GM21367 (cell line): Measurements from ENCODE around the gene CDCP2.
"Not testable (repeated sequence)": the region's sequence is repeated elsewhere in the genome, so short reads cannot be mapped to it uniquely, and the experiment has no call there.

Experiments
- ATAC-seq: cut with Tn5 transposase; IDR thresholded peaks from one replicate; pipeline ENCODE4 v1.9.1; 2021; ENCODE audit not compliant: unreplicated experiment

Gene CDCP2

DNA sequence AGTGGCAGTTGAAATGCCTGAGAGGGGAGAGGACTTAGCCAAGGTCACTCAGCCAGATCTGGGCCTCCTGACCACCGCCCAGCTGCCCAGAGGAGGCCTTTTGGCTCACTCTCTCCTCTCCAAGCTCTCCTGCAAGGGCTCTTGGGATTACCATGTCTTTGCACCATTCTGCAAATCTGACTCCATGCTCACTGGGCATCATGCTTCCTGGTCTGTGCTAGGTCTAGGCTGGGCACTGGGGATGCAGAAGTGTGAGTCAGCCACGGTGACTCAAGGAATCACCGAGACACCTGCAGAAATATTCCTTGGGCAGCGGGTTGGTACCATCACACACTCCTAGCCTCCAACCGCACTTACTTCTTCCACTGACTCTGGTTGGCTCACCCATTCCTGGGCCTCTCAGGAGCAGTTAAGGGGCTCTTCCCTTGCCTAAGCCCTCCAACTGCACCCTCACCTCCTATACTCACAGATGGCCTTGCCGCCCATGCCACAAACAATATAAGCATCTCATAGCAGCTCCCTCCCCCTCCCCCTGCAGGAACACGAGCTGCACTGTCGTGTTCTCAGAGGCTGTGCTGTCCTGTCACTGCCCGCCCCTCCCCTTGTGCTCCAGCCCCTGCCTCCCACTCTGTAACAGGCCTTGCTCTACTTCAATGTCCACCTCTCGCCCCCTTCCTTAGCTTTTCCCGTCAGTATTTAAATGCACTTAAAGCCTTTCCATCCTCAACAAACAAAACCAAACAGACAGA lies 34.8 kb downstream of the CDCP2 start:
- no peak for ATAC-seq

DNA sequence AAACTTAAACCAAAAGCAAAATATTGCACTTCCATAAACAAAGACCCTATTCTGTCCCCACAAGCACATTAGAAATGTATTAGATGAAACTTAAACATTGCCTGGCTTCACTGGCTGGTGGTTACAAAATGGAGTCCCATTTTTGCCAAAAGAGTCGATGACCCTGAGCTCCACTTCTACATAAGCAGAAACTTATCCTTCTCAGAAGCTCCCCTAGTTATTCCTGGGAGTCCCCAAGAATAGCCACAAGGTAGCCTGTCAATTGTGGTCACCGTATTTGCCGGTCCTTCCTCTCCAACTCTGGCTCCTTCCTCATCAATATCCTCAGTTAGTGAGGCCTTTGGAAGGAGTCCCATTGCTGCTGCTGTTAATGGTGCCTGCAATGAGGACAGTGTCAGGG lies 37.3 kb downstream of the CDCP2 start:
- no peak for ATAC-seq

DNA sequence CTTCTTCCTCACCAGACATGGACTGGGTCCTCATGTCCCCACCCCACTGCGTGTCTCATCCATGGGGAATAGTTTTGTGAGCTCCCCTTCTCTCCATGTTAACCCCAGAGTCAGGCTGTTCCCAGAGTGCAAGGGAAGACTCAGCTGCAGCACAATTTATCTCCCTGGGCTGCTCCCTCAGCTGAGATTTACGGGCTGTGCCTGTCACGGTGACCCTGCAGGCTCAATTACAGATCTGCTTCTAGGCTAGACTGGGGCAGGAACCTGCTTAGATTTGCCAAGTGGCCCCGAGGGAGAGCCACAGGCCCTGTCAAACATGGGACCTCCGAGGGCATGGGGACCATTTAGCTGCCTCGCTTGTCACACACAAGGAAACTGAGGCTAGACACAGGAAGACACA lies 37.8 kb downstream of the CDCP2 start:
- ATAC-seq: no peak

DNA sequence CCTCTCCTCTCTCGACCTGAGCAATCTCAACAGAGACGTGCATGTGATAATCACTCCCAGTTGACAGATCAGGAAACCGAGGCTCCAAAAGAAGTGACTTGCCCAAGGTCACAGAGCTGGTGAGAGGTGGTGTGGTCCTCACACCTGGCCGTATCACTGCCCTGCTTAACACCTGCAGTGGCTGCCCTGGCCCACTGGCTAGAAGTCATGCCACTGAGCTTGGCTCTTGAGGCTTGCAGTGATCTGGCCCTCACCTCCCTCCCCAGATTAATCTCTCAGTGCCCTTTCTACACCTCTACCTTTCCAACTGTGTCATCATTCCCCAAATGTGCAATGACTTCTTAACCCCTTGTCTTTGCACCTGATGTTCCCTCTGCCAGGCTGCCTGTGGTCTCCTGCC lies 38.8 kb downstream of the CDCP2 start:
- ATAC-seq: no peak

DNA sequence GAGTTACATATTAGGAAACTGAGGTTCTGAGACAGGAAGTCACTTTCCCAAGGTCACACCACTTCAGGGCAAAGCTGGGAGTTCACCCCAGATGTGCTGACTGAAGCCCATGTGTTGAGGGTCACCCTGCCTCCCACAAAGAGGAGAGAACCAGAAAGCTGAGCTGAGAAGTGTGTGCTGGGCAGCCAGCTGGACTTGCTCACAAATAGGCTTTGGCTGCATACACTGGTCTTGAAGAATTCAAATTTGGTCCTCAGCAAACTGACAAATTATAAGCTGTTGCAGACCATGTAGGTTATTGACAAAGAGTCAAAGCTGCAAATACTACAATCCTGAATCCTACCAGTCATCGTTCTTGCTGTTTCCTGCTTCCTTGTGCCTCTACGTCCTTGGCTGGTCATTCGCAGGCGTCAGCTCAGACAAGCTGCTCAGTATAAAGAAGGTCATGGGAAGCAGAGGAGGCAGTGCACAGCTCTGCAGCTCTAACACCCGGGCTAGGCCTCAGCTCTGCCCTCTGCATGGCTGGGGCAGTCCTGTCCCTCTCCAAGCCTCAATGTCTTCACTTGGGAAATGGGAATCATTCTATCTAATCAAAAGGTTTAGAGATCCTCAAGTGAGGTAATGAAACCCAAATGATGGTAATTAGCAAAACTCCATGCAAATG lies 40.0 kb downstream of the CDCP2 start:
- ATAC-seq: no peak

DNA sequence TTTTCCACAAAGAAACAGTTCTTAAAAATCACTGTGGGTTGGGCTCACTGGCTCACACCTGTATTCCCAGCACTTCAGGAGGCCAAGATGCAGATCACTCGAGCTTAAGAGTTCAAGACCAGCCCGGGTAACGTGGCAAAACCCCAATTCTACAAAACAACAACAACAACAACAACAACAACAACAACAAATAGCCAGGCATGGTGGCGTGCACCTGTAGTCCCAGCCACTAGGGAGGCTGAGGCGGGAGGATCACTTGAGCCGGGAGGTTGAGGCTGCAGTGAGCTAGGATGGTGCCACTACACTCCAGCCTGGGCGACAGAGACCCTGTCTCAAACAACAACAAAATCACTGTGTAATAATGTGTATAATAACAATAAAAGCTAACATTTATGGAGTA lies 40.8 kb downstream of the CDCP2 start:
- no peak for ATAC-seq

DNA sequence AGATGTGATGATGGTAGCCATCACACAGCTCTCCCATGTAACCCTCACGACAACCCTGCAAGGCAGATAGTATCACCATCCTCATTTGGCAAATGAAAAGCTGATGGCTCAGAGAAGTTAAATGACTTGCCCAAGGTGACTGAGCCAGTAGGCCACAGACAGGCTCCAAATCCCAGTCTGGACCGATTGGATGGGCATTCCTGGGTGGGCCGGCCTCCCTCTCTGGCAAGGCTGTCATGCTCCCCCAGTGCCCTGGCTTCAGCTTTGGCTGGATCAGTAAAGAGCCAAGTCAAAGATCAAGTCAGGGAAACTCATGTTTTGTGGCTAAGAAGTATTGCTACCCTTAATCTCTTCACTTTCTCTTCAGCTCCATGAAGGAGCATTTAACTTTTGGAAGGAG lies 41.2 kb downstream of the CDCP2 start:
- ATAC-seq: no peak

DNA sequence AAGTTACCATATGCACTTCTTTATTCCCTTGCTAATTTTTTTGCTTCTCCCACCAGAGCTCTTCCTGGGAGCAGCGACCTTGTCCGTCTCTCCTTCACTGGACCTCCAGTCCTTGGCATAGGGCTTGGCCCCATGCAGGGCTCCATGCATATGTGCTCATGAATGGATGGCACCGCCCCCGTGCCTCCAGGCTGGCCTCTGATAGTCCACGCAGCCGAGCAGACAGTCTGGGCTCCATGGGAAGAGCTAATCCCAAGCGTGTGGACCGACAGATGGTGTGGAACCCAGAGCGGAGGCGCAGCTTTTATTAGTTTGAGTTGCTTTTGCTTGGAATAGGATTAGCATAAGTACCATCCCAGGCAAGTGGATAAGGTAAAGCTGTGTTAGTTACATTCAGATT lies 41.8 kb downstream of the CDCP2 start:
- no peak for ATAC-seq

DNA sequence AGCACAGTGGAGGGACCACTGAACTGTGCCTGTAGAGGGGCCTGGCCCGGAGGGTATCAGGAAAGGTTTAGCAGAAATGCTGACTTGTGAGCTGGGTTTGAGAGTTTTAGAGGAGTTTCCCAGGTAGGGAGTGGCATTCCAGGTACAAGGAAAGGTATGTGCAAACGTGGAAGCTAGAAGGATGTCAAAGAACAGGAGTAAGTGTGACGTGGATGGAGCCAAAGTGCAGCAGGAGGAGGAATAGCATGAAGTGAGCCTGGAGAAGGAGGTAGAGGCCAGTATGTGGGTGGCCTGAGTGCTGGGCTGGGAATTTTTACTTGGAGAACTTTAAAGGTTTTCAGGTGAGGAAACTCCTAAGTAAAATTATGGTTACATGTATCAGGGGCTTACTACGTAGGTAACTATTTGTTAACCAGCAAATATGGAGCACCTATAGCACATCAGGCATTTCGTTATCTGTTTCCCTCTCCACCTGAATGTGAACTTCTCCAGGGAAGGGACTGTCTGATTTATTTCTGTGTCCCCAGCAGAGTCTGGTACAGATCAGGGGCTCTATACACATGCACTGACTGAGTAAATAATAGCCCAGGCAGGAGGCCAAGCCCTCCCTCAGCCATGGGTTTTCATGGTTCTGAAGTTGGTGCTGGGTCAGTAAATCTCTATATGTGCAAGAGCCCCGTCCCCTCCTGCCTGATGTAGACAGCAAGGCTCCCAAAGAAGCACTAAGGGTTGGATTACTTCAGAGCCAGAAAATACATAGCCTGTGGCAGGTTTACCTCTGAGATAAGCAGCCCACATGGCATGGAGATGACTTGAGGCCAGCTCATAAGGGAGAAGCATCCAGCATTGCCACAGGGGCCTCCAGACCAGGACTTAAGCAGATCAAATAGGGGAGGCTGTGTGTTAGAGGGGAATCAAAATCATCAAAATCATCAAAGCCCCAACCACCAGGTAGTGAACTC lies 43.4 kb downstream of the CDCP2 start:
- no peak for ATAC-seq

DNA sequence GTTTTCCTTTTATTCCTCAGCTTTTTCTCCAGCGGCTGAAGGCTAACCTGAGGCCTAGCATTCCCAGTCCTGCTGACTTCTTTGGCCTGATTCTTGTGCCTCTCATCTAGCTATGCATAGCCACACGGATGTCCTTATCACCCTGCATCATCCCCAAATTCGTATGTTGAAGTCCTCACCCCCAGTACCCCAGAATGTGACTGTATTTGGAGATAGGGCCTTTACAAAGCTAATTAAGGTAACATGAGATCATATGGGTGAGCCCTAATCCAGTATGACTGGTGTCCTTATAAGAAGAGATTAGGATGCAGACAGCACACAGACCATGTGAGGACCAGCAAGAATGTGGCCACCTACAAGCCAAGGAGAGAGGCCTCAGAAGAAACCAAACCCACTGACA lies 44.6 kb downstream of the CDCP2 start:
- ATAC-seq: no peak

DNA sequence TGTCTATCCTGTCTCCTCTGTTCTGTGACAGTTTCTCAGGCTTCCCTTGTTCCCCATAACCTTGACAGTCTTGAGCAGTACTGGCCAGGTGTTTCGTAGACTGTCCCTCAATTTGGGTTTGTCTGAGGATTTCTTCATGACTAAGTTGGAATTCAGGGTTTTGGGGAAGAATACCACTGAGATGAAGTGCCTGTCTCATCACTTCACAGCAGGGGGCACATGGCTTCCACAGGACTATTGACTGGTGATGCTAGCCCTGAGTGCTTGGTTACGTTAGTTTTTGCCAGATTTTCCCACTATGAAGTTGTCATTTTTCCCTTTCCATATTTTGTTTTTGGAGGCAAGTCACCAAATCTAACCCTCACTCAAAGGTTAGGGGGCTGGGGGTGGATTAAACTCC lies 45.7 kb downstream of the CDCP2 start:
- ATAC-seq: no peak

DNA sequence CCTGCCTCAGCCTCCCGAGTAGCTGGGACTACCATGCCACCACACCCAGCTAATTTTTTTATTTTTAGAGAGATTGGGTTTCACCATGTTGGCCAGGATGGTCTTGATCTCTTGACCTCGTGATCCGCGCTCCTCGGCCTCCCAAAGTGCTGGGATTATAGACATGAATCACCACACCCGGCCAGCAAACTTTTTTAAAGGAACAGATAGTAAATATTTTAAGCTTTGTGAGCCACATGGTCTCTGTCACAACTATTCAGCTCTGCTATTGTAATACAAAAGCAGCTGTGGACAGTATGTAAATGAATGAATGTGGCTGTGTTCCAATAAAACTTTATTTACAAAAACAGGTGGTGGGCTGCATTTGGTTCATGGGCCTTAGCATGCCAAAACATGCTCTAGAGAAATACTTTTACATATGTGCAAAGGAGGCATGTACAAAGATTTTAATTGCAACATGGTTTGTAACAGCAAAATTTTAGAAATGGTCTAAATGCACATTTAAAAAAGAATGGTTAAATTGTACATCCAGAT lies 47.0 kb downstream of the CDCP2 start:
- ATAC-seq: no peak

DNA sequence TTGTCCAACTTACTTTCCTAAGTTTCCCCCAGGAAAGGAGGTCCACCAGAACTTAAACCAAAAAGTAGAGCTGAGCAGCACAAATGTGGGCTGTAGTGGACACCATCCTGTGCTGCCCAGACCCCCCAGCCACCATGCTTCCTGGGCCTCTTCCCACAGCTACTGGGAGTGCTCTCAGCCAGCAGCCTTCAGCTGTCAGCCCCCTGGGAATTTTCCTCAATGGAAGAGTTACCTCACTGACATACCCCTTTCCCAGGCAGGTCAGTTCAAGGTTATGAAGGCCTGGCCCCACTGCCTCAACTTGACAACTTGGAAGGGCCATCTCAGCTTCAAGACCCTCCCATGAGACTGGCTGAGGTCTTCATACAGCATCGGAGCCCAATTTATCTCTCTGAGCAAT lies 47.7 kb downstream of the CDCP2 start:
- ATAC-seq: no peak

DNA sequence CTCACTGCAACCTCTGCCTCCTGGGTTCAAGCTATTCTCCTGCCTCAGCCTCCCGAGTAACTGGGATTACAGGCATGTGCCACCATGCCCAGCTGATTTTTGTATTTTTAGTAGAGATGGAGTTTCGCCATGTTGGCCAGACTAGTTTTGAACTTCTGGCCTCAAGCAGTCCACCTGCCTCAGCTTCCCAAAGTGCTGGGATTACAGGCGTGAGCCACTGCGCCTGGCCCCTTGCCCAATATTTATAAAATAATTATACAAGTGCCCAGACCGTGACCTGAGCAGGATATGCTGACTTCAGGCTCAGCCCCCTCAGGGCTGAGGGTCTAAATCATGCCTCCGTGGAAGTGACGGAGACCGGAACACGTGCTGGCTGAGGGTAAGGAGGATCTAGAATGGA lies 48.2 kb downstream of the CDCP2 start:
- ATAC-seq: not testable (repeated sequence)

DNA sequence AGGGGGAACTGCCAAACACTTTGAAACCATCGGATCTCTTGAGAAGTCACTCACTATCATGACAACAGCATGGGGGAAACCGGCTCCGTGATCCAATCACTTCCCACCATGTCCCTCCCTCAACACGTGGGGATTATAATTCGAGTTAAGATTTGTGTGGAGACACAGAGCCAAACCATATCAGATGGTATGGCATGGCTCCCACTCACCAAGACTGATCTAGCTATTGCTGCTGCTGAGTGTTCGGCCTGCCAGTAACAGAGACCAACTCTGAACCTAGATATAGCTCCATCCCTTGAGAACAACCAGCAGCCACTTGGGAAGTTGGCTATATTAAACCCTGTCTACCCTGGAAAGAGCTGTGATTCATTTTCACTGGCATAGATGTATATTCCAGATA lies 49.4 kb downstream of the CDCP2 start:
- no peak for ATAC-seq

DNA sequence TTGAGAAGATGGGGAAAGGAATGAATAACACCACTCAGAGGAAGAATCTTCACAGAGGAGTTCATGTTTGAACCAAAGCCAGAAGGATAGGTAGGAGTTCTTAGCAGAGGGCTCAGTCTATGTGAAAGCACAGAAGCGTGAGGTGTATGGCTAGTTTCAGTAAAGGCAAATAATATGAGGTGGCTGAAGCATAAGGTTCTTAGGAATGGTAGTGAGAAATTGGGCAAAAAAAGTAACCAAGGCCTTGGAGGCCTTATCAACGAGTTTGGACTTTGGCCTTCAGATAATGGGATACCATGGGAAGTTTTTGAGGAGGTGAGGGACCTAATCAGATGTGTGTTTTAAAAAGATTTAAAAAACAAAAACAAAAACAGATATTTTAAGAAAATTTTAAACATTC lies 52.3 kb downstream of the CDCP2 start:
- ATAC-seq: no peak

DNA sequence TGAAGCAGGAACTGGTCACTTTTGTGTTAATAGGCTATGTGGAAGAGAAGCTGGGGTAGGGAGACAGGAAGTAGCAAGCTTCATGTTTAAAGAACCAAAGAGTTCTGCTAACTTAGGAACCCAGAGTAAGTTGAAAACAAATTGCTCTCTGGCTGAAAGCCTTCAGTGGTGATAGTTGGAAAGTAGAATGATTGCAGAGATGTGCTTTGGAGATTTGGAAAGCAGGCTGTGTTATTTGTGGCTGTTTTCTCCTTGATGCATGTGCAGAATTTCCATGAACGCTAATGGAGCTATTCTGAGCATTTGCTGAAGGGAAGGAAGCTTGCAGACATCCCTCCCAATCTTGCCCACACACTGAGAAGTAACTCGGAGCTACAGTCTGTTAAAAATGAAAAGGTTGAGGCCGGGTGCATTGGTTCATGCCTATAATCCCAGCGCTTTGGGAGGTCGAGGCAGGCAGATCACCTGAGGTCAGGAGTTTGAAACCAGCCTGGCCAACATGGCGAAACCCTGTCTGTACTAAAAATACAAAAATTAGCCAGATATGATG lies 53.7 kb downstream of the CDCP2 start:
- no peak for ATAC-seq

DNA sequence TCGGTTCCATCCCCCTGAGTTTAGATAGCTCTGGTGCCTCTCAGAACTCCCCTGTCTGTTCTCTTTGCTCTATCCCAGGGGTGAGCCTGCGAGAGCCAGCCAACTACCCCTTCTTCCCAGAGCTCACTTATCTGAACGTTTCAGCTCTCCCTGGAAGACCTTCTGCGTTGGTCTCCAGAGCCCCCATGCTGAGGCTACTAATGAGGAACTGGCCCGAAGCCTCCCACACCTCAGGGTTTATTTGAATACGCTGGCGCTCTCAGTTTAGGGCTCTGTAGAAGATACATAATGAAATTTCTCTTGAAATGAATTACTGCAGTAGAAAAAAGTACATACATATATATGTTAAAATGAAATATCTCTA lies 55.9 kb downstream of the CDCP2 start:
- ATAC-seq: no peak

DNA sequence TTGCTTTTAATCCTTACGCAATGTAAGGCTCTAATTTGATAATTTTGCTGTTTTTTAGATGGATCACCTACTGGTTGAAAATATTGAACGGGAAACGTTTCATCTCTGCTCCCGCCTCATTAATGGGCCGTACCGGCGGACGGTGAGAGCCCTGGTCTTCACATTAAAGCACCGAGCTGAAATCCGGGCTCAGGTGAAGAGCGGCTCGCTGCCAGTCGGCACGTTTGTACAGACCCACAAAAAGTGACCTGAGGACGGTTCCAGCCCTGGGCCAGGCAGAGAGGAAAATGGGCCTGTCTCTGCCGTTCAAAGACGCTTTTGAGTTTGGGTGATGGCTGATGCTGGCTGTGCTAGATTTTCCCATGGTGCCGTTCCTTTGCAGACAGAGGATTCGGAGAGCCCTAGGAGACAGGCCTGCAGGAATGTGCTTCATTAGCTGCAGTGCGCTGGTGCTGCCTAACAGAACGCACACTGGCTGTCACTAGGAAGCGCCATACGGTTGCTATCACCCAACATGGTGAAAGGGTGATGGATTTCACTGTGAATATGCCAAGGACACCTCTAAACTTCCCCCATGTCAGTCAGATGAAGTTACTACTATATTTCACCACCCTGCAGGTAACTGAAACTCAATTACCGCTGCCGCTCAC lies 56.4 kb downstream of the CDCP2 start:
- ATAC-seq: no peak

DNA sequence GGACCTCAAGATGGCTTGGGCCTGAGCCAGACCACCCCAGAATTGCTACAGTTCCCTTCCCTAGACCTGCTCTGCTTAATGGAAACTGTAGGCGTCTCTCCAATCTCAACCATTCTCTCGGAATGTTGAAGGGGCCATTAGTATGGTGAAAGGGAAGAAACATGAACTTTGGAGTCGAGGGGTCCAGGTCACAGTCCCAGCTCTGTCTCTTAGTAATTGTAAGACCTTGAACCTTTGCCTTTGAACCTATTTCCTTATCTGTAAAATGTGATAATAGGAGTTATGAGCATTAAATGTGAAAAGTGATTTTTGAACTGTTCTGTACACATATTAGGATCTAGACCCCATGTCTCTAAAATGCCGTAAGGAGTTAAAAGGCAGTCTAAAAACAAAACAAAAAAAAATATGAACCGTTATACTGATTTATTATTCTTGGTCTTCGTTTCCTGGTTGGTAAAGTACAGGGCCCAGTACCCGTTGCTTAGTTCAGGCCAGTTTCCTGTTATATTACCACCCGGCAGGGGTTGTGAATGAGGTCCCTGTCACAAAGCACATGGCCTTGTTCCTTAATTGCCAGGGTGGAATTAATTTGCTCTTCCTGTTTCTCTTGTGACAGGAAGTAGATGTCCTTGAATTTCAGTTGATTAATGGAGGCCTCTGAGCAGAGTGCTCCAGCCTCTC lies 57.1 kb downstream of the CDCP2 start:
- ATAC-seq: no peak
